Neural crest cell (in vitro differentiated cells): ENCODE data around the gene PMFBP1. TPM values are rescaled to one million over a fixed set of nuclear protein-coding genes. Genes with fewer than 3 reads are reported as not detected.

Experiments
- DNase-seq: peaks from one replicate; pipeline ENCODE4 v3.0.0; 2021; ENCODE audit warnings: low read depth, mixed read lengths, low spot score
- H3K27ac Mint-ChIP-seq: one replicate; pipeline ENCODE4 v1.8.0; 2021; ENCODE audit warnings: mild to moderate bottlenecking, mixed read lengths; ENCODE audit not compliant: unreplicated experiment
- H3K27me3 Mint-ChIP-seq: 2 replicates; pipeline ENCODE4 v1.8.0; 2021; ENCODE audit warnings: low read depth, mild to moderate bottlenecking, mixed read lengths
- H3K36me3 Mint-ChIP-seq: 2 replicates; pipeline ENCODE4 v1.8.0; 2021; ENCODE audit warnings: low read depth, mild to moderate bottlenecking, mixed read lengths
- H3K4me1 Mint-ChIP-seq: 2 replicates; pipeline ENCODE4 v1.8.0; 2021; ENCODE audit warnings: mixed read lengths
- H3K4me3 Mint-ChIP-seq: one replicate; pipeline ENCODE4 v1.8.0; 2021; ENCODE audit warnings: mild to moderate bottlenecking, mixed read lengths
- H3K9me3 Mint-ChIP-seq: 2 replicates; pipeline ENCODE4 v1.8.0; 2021; ENCODE audit warnings: mixed read lengths
- CTCF ChIP-seq: fragments of 200-600 bp; sonication (generic); conservative IDR thresholded peaks from 2 replicates; pipeline ENCODE4 v1.5.0; 2021; ENCODE audit warnings: antibody characterized with exemption, mild to moderate bottlenecking
- total RNA-seq: library from RNA; stranded (reverse); gene quantifications from 2 replicates; pipeline ENCODE4 v1.2.1, GENCODE V29; 2021

Gene PMFBP1
- total RNA-seq, 1 donor from 2014 or later, result 4.0 TPM

- H3K4me3 Mint-ChIP-seq, result no peak overlapping the region
- H3K27ac Mint-ChIP-seq, result peak overlapping the region; percentile 67
- H3K4me1 Mint-ChIP-seq, result no peaks in the 10 kb centered on the region
- no peaks in the 10 kb centered on the region for H3K9me3 Mint-ChIP-seq
- TF ChIP-seq CTCF, result no peak
- no peak for DNase-seq
- H3K36me3 Mint-ChIP-seq, result peaks cover 22% of the 10 kb centered on the region
- no peaks in the 10 kb centered on the region for H3K27me3 Mint-ChIP-seq
Measured at GRCh38 chr16:72111657-72112451, 60.1 kb downstream of the PMFBP1 start.

GRCh38 chr16:72110662-72111615 lies 61.0 kb downstream of the PMFBP1 start:
- Mint-ChIP-seq H3K27me3 (no peaks in the 10 kb centered on the region), H3K4me1 (no peaks in the 10 kb centered on the region), H3K9me3 (no peaks in the 10 kb centered on the region), H3K36me3 (peaks cover 15% of the 10 kb centered on the region), H3K4me3 (no peak overlapping the region), H3K27ac (no peak overlapping the region)
- TF ChIP-seq CTCF, result no peak
- DNase-seq, result no peak

- H3K27ac Mint-ChIP-seq, result no peak overlapping the region
- TF ChIP-seq CTCF, result no peak
- DNase-seq, result no peak
- H3K4me3 Mint-ChIP-seq, result no peak overlapping the region
- H3K4me1 Mint-ChIP-seq, result no peaks in the 10 kb centered on the region
- H3K9me3 Mint-ChIP-seq, result no peaks in the 10 kb centered on the region
- no peaks in the 10 kb centered on the region for H3K27me3 Mint-ChIP-seq
- peaks cover 20% of the 10 kb centered on the region for H3K36me3 Mint-ChIP-seq
Measured at GRCh38 chr16:72109966-72110530, 61.9 kb downstream of the PMFBP1 start.

GRCh38 chr16:72109300-72109699 lies 62.7 kb downstream of the PMFBP1 start:
- Mint-ChIP-seq H3K27ac (no peak overlapping the region), H3K36me3 (peaks cover 15% of the 10 kb centered on the region), H3K9me3 (no peaks in the 10 kb centered on the region), H3K27me3 (no peaks in the 10 kb centered on the region), H3K4me1 (no peaks in the 10 kb centered on the region), H3K4me3 (no peak overlapping the region)
- DNase-seq, result no peak
- no peak for TF ChIP-seq CTCF

GRCh38 chr16:72108353-72109102 lies 63.4 kb downstream of the PMFBP1 start:
- TF ChIP-seq CTCF, result no peak
- peaks cover 12% of the 10 kb centered on the region for H3K36me3 Mint-ChIP-seq
- no peaks in the 10 kb centered on the region for H3K4me1 Mint-ChIP-seq
- no peak for DNase-seq
- no peaks in the 10 kb centered on the region for H3K9me3 Mint-ChIP-seq
- H3K27me3 Mint-ChIP-seq, result no peaks in the 10 kb centered on the region
- no peak overlapping the region for H3K4me3 Mint-ChIP-seq
- H3K27ac Mint-ChIP-seq, result no peak overlapping the region
